ENCODE data around the gene PPP1R1A.

PPP1R1A gene, protein sequence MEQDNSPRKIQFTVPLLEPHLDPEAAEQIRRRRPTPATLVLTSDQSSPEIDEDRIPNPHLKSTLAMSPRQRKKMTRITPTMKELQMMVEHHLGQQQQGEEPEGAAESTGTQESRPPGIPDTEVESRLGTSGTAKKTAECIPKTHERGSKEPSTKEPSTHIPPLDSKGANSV

DNA sequence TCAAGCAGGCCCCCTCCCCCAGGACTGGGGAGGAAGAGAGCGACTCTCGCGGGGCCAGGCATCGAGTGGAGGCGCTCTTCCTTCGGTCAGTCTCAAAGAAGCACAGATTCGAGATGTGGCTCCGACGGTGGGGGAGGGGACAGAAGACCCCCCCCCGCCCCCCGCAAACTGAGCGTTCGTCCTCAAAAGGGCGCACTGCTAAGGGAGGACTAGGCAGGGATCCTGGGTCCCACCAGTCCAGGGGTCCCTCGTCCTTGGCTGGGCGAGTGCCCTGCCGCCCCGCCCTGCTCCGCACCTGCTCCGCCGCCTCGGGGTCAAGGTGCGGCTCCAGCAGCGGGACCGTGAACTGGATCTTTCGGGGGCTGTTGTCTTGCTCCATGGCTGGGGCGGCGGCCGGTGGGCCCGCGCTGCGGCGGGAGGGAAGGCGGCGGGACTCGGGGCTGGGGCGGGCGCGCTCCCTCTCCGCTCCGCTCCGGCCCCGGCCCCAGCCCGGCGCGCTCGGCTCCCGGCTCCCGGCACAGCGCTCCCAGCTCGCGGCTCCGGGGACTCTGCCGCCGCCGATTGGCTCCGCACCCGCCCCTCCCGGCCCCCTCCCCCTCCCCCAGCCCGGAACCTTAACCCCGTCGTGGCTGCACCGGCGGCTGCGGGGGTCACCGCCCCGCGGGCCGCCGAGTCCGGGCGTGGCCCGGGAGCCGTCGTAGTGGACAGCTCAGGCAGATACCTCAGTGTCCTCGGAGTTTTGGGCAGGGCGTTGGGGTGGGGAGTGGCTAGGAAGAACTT lies at the start of gene PPP1R1A:
TSS of gene PPP1R1A (minus strand) at position 550 of the 780 bp plus-strand sequence. CDS start at position 379, 171 bp downstream.
- in situ Hi-C loops (cut with MboI; ENCODE audit: low sequenced_read_pairs), result no loop called here

DNA sequence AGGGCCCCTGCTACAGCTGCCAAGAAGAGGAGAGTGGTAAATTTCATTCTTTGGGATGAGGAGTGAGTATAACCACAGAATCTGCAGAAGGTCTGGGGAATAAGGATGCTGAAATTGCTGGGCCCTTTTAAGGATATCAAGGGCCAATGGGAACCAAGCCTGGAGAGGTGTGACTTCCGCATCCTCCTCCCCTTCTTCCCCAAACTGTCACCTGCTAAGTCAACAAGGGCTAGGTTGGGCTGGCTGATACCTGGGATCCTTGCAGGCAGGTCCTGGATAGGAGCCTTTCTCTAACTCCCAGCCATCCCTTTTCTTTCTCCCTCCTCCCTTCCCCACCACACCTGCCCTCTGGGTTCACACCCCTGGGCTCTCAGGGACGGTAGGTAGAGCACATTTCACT lies 46.3 kb upstream of the PPP1R1A start, which contains the start of gene LACRT:
TSS of gene LACRT (minus strand) at position 101 of the 400 bp plus-strand sequence. CDS start at position 47, 54 bp downstream.
- in situ Hi-C loops (cut with MboI; ENCODE audit: low sequenced_read_pairs), result no loop called here

DNA sequence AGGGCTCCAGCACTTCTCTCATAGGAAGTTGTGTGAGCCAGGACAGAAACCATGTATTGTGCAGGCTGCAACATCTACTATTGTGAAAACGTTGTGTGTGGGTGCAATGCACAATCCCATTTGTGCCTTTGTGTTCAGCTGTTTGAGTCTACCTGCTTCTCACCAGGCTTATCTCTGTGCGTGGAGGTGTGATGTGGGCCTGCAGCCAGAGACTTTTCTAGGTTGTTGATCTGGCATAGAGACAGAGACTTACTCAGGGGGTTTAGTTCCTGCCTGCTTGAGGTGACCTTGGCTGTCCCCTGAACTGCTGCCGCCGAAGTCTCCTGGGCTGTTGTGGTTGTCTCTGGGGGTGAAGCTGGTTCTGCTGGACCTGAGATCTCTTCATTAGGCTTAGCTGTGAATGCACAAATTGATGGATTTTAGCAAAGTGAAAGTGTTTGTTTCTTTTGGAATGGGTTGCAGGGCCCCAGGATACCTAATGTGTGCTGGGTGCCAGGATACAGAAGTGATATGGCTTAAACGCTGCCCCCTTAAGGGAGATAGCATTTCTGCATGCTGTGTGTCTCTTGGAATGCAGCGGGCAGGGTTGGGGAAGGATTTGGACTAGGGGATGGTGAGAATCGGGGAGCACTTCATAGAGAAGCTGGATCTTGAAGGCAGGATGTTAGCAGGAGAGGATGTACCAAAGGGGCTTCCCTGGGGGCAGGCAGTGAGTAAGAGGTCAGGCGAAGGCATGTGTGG lies 43.7 kb upstream of the PPP1R1A start:
- in situ Hi-C loops (cut with MboI; ENCODE audit: low sequenced_read_pairs), result no loop called here

DNA sequence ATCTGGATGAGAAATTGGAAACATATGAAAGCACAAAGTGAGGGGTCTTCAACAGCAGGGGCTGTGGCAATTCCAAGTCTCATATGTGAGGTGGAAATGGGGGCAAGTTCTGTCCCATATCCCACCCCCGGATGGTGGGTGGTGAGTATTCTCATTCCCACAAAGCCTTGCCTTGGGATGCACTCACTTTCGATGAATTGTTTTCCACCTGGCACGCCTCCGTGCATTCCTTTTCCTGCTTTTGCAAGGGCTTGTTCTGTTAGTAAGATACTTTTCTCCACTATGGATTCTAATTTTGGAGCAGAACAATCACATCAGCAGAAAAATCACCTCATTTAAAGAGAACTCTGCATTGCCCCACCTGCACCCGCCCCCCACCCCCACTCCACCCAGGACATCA lies 43.1 kb upstream of the PPP1R1A start:
- in situ Hi-C loops (cut with MboI; ENCODE audit: low sequenced_read_pairs), result no loop called here

DNA sequence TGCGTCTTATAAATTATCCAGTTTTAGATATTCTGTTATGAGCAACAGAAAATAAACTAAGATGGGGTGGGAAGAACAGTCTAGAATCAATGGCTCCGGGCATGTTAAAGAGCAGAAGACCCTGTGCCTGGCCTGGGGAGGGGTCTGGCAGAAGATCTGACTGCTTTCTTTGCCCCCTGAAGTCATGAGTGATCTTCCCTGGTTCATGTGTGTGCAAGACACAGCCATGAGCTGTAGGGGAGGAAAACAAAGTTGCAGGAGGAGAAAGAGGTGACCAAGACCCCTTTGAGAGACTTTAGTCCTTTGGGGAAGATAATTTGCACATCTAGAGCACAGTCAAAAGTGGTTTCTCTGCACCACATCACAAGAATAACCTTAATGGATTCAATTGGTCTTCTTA lies 41.5 kb upstream of the PPP1R1A start:
- in situ Hi-C loops (cut with MboI; ENCODE audit: low sequenced_read_pairs), result no loop called here

DNA sequence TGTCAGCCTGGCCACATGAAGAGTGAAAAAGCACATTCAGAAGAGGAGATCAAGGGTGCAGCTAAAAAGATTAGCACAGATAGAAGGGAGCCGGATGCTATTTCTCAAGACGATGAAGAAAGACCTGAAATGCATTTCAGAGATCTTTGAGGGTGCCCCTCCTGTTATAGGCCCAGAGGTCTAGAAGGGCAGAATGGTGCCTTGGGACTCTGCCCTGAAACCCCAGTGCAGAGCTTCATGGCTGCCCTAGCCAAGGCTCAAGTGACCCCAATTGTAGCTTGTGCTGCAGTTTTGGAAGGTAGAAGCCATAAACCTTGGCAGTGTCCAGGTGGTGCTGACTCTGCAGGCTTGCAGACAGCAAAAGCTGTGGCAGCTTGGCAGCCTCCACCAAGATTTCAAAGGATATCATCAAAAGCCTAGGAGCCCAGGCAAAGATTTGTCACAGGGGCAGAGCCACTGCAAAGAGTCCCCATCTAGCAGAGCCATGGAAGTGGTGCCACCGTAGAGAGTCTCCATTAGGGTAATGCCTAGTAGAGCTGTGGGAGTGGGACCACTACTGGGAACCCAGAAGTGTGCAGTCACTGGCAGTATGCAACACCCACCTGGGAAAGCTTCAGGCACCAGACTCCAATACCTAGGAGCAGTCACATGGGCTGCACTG lies 39.9 kb upstream of the PPP1R1A start:
- in situ Hi-C loops (cut with MboI; ENCODE audit: low sequenced_read_pairs), result no loop called here

DNA sequence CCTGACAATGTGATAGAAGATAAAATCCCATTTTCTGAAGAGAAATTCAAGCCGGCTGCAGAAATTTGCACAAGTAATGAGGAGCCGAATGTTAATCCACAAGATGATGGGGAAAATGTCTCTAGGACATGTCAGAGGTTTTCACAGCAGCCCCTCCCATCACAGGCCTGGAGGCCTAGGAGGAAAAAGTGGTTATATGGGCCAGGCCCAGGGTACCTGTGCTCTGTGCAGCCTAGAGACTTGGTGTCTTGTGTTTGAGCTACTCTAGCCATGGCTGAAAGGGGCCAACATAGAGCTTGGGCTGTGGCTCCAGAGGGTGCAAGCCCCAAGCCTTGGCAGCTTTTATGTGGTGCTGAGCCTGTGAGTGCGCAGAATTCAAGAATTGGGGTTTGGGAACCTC lies 38.8 kb upstream of the PPP1R1A start:
- in situ Hi-C loops (cut with MboI; ENCODE audit: low sequenced_read_pairs), result no loop called here

DNA sequence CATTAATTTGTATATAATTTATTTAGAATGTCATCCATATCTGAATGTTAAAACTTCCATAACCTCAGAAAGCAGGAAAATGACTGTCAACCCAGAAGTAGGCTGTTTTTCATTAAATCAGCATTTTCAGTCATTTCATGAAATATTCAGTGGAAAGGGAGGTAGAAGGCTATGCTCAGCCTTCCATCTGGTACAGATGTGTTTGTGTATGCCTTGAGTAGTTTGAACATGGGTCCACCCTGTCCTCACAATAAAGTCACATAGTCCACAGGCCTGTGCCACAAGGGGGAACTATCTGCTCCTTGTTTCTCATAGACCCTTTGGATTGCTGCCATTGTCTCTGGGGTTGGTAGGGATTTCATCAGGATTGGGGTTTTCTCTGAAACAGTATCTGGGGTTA lies 37.1 kb upstream of the PPP1R1A start:
- in situ Hi-C loops (cut with MboI; ENCODE audit: low sequenced_read_pairs), result no loop called here

DNA sequence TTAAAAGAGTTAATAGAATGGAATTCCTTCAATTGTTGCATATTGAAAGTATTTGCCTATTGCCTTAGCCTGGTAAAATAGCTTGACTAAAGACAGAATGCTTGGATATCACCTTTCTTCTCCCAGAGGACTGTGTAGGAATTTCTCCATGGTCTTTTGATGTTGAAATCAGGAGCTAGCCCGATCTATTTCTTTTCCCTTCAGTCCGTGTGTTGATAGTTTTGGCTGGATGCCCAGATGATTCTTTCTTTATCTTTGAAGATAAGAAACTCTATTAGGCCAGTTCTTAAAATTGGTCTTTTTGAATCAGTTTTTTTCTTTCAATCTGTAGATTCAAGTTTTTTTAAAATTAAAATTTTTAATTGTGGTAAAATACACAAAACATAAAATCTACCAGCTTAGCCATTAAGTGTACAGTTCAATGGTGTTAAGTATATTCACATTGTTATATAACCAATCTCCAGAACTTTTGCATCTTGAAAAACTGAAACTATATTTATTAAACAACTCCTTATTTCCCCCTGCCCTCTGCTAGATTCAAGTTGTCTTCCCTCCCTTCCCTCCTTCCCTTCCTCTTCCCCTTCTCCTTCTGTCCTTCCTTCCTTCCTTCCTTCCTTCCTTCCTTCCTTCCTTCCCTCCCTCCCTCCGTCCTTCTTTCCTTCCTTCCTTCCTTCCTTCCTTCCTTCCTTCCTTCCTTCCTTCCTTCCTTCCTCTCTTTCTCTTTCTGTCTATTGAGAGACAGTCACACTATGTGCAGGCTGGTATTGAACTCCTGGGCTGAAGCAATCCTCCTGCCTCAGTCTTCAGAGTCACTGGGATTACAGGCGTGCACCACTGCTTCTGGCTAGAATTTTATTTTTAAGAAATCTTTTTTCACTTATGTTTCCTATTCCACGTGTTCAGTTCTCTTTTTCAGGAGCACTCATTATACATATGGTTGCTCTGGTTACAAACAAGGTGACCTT lies 36.1 kb upstream of the PPP1R1A start:
- in situ Hi-C loops (cut with MboI; ENCODE audit: low sequenced_read_pairs), result no loop called here

DNA sequence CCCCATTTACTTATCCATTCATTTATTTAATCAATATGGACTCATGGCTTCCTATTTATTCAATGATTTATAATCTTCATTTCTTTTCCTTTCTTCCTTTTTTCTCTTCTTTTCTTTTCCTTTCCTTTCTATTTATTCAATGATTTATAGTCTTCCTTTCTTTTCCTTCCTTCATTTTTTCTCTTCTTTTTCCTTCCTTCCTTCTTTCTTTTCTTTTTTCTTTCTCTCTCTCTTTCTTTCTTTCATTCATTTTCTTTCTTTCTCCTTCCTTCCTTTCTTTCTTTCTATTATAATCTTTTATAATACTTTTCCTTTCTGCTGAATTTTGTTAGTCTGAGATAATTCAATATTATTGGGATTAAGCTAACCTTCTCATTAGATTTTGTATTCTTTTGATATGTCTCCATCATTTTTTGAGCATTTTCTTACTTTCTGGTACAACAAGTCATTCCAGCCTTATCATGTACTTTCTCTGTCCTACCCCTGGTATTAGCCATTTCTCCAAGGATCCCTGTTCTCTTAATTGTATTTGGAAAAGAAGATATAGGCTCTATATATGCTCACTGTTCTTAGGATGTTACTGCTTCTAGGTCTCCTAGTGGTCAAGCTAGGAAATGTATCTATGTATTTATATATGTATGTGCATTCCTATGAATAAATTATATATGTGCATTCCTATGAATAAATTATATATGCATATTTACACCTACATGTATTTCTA lies 34.2 kb upstream of the PPP1R1A start:
- in situ Hi-C loops (cut with MboI; ENCODE audit: low sequenced_read_pairs), result no loop called here

DNA sequence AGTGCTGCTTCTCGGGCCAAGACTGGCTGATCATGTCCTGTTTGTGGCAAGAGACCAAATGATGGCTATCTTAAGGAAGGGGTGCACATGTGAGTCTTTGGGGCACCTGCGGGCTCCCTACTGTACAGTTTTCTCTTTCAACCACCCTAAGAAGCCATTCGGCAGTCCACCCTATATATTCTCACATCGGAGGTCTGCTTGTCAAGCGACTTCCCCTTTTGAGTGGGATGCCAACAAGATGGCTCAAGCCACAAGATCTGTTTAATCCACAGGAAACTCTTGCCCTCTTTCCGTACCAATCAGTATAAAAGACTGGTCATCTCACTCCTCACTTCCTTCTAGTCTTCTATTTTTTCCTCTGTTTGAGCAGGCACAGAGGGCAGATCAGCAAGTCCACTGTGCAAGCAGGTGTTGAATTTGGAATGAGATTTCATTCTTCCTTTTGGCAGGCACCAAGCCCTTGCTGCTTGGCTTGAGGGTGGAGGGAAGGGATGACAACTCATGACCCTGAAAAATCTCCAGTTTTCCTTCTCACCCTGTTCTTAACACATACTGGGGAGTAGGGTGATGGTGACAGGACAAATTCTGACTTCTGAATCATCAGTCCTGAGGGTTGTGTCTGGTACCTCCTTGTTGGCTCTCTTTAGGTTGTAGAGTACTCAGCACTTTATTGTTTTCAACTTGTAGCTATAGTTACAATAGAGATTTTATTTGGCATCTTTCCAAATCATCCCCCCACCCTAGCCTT lies 28.6 kb upstream of the PPP1R1A start:
- in situ Hi-C loops (cut with MboI; ENCODE audit: low sequenced_read_pairs), result no loop called here

DNA sequence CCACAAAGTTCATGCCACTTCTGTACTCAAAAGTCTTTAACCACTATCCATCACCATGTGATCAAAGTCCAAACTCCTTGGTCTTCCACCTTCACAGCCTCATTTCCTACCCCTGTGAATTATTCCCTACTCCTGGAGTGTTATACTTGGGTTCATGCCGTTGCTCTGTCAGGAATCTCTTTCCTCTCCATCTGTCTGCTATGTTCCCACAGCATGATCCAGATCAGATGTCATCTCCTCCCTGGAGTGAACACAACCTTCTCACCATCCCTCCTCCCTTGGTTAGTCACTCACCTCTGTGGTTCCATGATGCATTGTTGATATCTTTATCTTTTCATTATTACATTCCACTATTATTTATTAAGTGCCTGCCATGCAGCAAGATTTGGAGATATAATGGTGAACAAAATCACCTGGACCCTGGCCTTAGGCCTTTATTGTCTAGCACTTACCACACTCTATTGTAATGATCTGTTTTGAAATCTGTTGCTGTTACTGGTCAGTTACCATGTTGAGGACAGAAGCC lies 23.8 kb upstream of the PPP1R1A start:
- in situ Hi-C loops (cut with MboI; ENCODE audit: low sequenced_read_pairs), result no loop called here

DNA sequence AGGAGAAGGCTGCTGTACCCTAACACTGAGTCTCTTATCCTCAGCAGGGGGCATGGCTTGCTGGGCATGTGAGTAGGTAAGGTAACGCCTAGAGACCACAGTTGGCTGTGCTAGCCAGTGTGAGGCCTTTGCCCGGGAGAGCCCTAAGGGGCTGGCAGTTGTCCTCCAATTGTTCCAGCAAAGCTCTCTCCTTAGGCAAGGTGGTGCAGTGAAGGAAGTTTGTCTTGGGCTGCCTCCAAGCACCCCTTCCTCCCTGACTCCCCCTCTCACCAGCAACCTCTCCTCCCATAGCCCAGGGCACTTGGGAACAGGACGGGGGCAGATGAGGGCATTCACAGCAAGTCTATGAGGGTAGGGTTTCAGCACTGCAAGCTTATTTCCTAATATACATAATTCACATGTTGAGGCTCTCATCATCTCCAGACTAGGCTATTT lies 23.3 kb upstream of the PPP1R1A start:
- in situ Hi-C loops (cut with MboI; ENCODE audit: low sequenced_read_pairs), result no loop called here

DNA sequence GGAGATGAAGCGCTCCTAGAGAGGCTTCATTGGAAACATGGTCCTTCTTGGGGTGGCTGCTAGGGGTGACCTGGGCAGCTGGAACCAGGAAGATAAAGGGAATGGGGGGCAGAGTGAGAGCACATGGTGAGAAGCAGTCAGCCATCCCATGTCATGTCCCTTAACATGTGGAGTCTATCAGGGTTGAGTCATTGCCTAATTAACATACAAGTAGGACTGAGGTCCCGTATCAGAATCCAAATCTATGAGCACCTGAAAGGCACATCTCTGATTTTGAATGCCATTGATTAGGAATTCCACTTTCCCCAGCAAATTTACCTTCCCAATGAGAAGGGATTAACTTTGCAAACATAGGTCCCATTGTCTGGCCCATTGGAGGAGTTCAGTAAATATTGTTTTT lies 20.3 kb upstream of the PPP1R1A start:
- in situ Hi-C loops (cut with MboI; ENCODE audit: low sequenced_read_pairs), result no loop called here

DNA sequence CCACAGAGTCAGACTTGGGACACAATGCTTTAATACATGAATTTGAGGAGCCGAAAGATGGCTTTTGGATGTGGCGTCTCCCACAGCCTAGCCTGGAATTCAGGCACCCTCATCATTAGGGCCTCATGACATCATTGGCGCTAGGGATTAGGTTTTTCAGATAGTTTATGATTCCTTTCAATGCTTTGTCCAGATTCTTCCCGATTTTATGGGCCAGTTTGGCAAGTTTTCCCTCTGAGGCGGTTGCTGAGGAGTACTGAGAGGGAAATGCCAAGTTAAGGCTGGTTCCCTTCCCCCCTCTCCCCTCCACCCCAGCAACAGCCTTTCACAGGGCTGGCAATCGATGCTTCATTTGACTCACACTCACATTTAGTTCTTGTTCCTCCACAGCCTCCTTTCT lies 19.7 kb upstream of the PPP1R1A start:
- in situ Hi-C loops (cut with MboI; ENCODE audit: low sequenced_read_pairs), result no loop called here

DNA sequence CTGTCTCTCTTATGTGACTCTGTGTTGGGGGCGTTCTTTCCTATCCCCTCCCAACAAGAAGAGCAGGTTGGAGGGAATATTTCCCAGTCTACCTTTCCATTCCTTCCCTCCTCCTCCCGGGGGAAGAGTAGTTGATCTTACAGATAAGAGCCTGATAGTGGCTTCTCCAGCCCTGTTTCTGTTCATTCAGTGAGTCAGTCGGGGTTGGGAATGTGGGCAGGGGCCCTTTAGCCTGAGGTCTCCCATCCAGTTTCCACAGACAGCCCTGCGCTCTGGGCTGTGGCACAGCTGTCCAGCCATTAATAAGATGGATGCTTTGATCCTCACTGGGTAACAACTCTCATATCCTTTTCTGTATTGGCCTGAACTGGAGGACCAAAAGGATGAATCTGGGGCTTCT lies 18.1 kb upstream of the PPP1R1A start:
- in situ Hi-C loops (cut with MboI; ENCODE audit: low sequenced_read_pairs), result no loop called here

DNA sequence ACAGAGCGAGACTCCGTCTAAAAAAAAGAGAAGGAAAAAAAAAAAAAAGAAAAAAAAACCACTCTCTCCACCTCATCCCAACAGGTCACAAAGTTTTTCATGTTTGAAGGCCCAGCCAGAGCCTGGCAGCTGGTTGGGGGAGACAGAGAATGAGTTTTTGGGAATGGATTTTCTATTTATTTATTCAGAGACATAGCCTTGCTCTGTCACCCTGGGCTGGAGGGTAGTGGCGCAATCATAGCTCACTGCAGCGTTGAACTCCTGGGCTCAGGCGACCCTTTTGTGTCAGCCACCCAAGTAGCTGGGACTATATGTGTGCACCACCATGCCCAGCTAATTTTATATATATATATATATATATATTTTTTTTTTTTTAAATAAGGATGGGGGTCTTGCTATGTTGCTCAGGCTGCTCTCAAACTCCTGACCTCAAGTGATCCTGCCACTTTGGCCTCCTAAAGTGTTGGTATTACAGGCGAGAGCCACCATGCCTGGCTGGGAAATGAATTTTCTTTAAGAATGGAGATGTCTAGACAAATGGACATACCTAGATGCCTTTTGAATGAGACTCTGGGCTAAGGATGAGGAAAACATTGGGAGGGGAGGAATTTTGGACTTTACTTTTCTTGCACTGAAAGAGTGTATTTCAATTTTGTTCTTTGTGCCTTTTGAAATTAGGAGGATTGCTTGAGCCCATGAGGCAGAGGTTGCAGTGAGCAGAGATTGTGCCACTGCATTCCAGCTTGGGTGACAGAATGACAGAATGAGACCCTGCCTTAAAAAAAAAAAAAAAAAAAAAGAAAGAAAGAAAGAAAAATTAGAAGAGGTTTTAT lies 16.9 kb upstream of the PPP1R1A start:
- in situ Hi-C loops (cut with MboI; ENCODE audit: low sequenced_read_pairs), result no loop called here

DNA sequence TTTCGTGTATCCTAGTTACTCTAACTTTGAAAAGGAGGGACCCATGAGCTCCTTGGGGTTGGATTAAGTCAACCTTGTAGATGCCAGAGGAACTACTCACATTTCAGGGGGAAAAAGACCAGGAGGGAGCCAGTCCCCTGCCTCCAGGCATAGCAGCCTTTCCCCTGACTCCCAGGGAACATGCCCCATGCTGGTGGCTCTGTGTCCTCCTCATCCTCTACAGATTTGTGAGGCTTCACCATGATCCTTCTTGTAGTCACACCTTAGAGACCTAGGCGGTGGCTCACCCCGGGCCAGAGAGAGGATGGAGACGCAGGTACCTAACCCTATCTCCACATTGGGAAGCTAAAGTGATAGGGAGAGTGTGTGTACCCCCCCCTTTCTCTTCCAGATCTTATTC lies 16.0 kb upstream of the PPP1R1A start:
- in situ Hi-C loops (cut with MboI; ENCODE audit: low sequenced_read_pairs), result no loop called here
